Stimulated activated CD8-positive, alpha-beta memory T cell treated with anti-CD3 and anti-CD28 coated beads, Interleukin-15, amount 100 ng/mL, for 4 hours (primary cell): Measurements from ENCODE around the gene RTN1.

Source experiments
- DNase-seq, 2 donors: peaks; one replicate each; pipeline ENCODE4 v3.0.0-alpha.2; 2020; ENCODE audit warnings: low read depth in 2 of 2

The RTN1 gene

GRCh38 chr14:59547310-59547709, 323.3 kb downstream of the RTN1 start:
- no peak for DNase-seq
